ENCODE measurements around the gene MCRIP2.

Gene MCRIP2

GRCh38 chr16:617855-618254, 23.8 kb upstream of the MCRIP2 start:
- no peak for DNase-seq

- DNase-seq: no peak
Measured at GRCh38 chr16:619476-620100, 22.0 kb upstream of the MCRIP2 start.

GRCh38 chr16:620700-621525, 20.7 kb upstream of the MCRIP2 start:
- DNase-seq: no peak

- no peak for DNase-seq
Measured at GRCh38 chr16:621526-622105, 20.0 kb upstream of the MCRIP2 start.

GRCh38 chr16:622920-623280, 18.7 kb upstream of the MCRIP2 start:
- DNase-seq: no peak

- DNase-seq: no peak
Measured at GRCh38 chr16:624526-625070, 17.0 kb upstream of the MCRIP2 start.

GRCh38 chr16:625117-625976, 16.3 kb upstream of the MCRIP2 start:
- DNase-seq: no peak

- DNase-seq: no peak
Measured at GRCh38 chr16:625977-626765, 15.5 kb upstream of the MCRIP2 start.

- DNase-seq: no peak
Measured at GRCh38 chr16:626787-627453, 14.7 kb upstream of the MCRIP2 start.

GRCh38 chr16:627454-628239, 14.0 kb upstream of the MCRIP2 start:
- no peak for DNase-seq

GRCh38 chr16:628321-629061, 13.1 kb upstream of the MCRIP2 start:
- no peak for DNase-seq

- DNase-seq: no peak
Measured at GRCh38 chr16:629185-629832, 12.3 kb upstream of the MCRIP2 start.

GRCh38 chr16:629833-630248, 11.8 kb upstream of the MCRIP2 start:
- DNase-seq: no peak

GRCh38 chr16:630249-630814, 11.3 kb upstream of the MCRIP2 start:
- no peak for DNase-seq

- no peak for DNase-seq
Measured at GRCh38 chr16:630815-631405, 10.7 kb upstream of the MCRIP2 start, which contains the start of gene WFIKKN1. WFIKKN1 (plus strand) TSS chr16:630985; CDS start chr16:631254, 269 bp downstream.

- no peak for DNase-seq
Measured at GRCh38 chr16:631808-632358, 9.7 kb upstream of the MCRIP2 start.

GRCh38 chr16:632486-633335, 8.9 kb upstream of the MCRIP2 start:
- DNase-seq: no peak

Data from cortex of kidney (tissue), 1 donor.